ENCODE results near the gene ULK2. TPM values are rescaled to one million over a fixed set of nuclear protein-coding genes. Genes with fewer than 3 reads are reported as not detected.

ULK2 gene
- total RNA-seq, 1 experiment from 2014 or later = 5.1 TPM

- ATAC-seq = no peak
- DNase-seq (ENCODE audit: low spot score) = no peak
- Mint-ChIP-seq H3K27me3 (ENCODE audit: low read depth) (no peaks in the 10 kb centered on the region), H3K9me3 (no peaks in the 10 kb centered on the region), H3K27ac (no peak overlapping the region), H3K36me3 (no peaks in the 10 kb centered on the region), H3K4me1 (peaks cover 2% of the 10 kb centered on the region), H3K4me3 (no peak overlapping the region)
- POLR2A ChIA-PET = no interaction called here
- CTCF ChIA-PET = interaction anchor here (0.7 kb wide), 1 partner anchor 89 kb away, joined by 3 read pairs; no protein-coding TSS in a partner anchor
- TF ChIP-seq ZBTB43 (CRISPR knock-in tag; IDR thresholded peaks at IDR 0.05) = no peak
- TF ChIP-seq HMGA2 (CRISPR knock-in tag; IDR thresholded peaks at IDR 0.05) = no peak
- TF ChIP-seq ZNF317 (CRISPR knock-in tag; IDR thresholded peaks at IDR 0.05; ENCODE audit: borderline replicate concordance, low read depth) = 0 out of 2 replicates have a peak, but pooled peaks have one; percentile 71
Measured at GRCh38 chr17:19833914-19834313, 33.8 kb downstream of the ULK2 start.

- H3K4me1 Mint-ChIP-seq = peaks cover 8% of the 10 kb centered on the region
- H3K27me3 Mint-ChIP-seq (ENCODE audit: low read depth) = no peaks in the 10 kb centered on the region
- no peak for ATAC-seq
- CTCF ChIA-PET = no interaction called here
- POLR2A ChIA-PET = no interaction called here
- no peaks in the 10 kb centered on the region for H3K36me3 Mint-ChIP-seq
- no peak overlapping the region for H3K4me3 Mint-ChIP-seq
- no peaks in the 10 kb centered on the region for H3K9me3 Mint-ChIP-seq
- TF ChIP-seq CREB1 (CRISPR knock-in tag; IDR thresholded peaks at IDR 0.05) (no peak), RORB (CRISPR knock-in tag; IDR thresholded peaks at IDR 0.05) (no peak), NFATC4 (CRISPR knock-in tag; IDR thresholded peaks at IDR 0.05) (no peak), CBFB (CRISPR knock-in tag; IDR thresholded peaks at IDR 0.05; ENCODE audit: low read depth) (no peak), ZNF532 (CRISPR knock-in tag; IDR thresholded peaks at IDR 0.05; ENCODE audit: borderline replicate concordance) (no peak)
- no peak overlapping the region for H3K27ac Mint-ChIP-seq
- DNase-seq (ENCODE audit: low spot score) = no peak
Measured at GRCh38 chr17:19830061-19830460, 37.7 kb downstream of the ULK2 start.

GRCh38 chr17:19812407-19812806, 55.3 kb downstream of the ULK2 start:
- Mint-ChIP-seq H3K9me3 (peaks cover 4% of the 10 kb centered on the region), H3K36me3 (no peaks in the 10 kb centered on the region), H3K27me3 (ENCODE audit: low read depth) (no peaks in the 10 kb centered on the region), H3K27ac (no peak overlapping the region), H3K4me1 (no peaks in the 10 kb centered on the region), H3K4me3 (no peak overlapping the region)
- CTCF ChIA-PET = interaction anchor here (0.5 to 1.5 kb wide), 4 partner anchors 12 to 50 kb away, joined by 3 to 6 read pairs (median 4); no protein-coding TSS in a partner anchor
- TF ChIP-seq CREM (CRISPR knock-in tag; IDR thresholded peaks at IDR 0.05) = no peak
- ATAC-seq = no peak
- no peak for DNase-seq (ENCODE audit: low spot score)
- POLR2A ChIA-PET = no interaction called here

- peaks cover 5% of the 10 kb centered on the region for H3K9me3 Mint-ChIP-seq
- no peak overlapping the region for H3K4me3 Mint-ChIP-seq
- DNase-seq (ENCODE audit: low spot score) (no peak), ATAC-seq (no peak)
- ChIA-PET CTCF (no interaction called here), POLR2A (no interaction called here)
- H3K27ac Mint-ChIP-seq = no peak overlapping the region
- H3K27me3 Mint-ChIP-seq (ENCODE audit: low read depth) = no peaks in the 10 kb centered on the region
- H3K36me3 Mint-ChIP-seq = 0 out of 2 replicates have a peak, but pooled peaks cover 3% of the 10 kb centered on the region
- no peaks in the 10 kb centered on the region for H3K4me1 Mint-ChIP-seq
- TF ChIP-seq MLX (CRISPR knock-in tag; IDR thresholded peaks at IDR 0.05) (no peak), ZNF281 (CRISPR knock-in tag; IDR thresholded peaks at IDR 0.05) (no peak), ZNF671 (CRISPR knock-in tag; IDR thresholded peaks at IDR 0.05) (no peak), CBFB (CRISPR knock-in tag; IDR thresholded peaks at IDR 0.05; ENCODE audit: low read depth) (no peak), RORB (CRISPR knock-in tag; IDR thresholded peaks at IDR 0.05) (no peak), CTCF (IDR thresholded peaks at IDR 0.05) (no peak), ZBTB43 (CRISPR knock-in tag; IDR thresholded peaks at IDR 0.05) (no peak), TCF7 (CRISPR knock-in tag; IDR thresholded peaks at IDR 0.05; ENCODE audit: low read depth) (no peak), ZNF138 (CRISPR knock-in tag; conservative IDR thresholded peaks at IDR 0.05) (no peak), MAX (CRISPR knock-in tag; IDR thresholded peaks at IDR 0.05) (no peak)
Measured at GRCh38 chr17:19805006-19805405, 62.7 kb downstream of the ULK2 start.
